K562 (cell line): ENCODE measurements around the gene SPDYE4. TPM values are rescaled to one million over a fixed set of nuclear protein-coding genes. Genes with fewer than 3 reads are reported as not detected.

Experiments used
- ATAC-seq: fragments of 200-7000 bp; cut with Tn5 transposase; 3 replicates; pipeline ENCODE4 v1.9.1; 2020; ENCODE audit warnings: moderate library complexity
- BruUV-seq: library from RNA; stranded (reverse); fragments of 400-500 nt; replicated peaks from 2 replicates; lab custom pipeline; 2021; lab: Mats Ljungman, UMichigan
- CTCF ChIA-PET: fragments of 300-600 bp; formaldehyde crosslinking; extraction: SDS; loops from one replicate; lab custom pipeline; 2021; ENCODE audit warnings: low intra/inter-chr PET ratio; lab: Yijun Ruan, JAX
- POLR2A ChIA-PET: fragments of 300-600, 350-650 bp; sonication (Branson Sonifier 250); formaldehyde crosslinking; extraction: SDS; loops from one replicate; lab custom pipeline; 2021; ENCODE audit warnings: antibody characterized with exemption, inconsistent platforms; lab: Yijun Ruan, JAX
- DNase-seq, 4 experiments: peaks; one replicate each; pipeline versions ENCODE4 v3.0.0 to v3.0.0-alpha.2; 2011 to 2018; ENCODE audit warnings: low spot score in 3 of 4, mixed read lengths in 3 of 4; ENCODE audit errors: extremely low read depth in 1 of 4
- FAIRE-seq: peaks from 2 replicates; lab custom pipeline; 2011; peaks lifted over from hg19 to GRCh38; lab: Jason Lieb, UNC
- H2AFZ ChIP-seq: 2 replicates; pipeline ENCODE4 v1.6.0; 2011; ENCODE audit warnings: low read depth, low read length, control low read depth, inconsistent platforms
- H3K27ac ChIP-seq: fragments of 200-600 bp; 3 replicates; pipeline ENCODE4 v1.8.0; 2011; ENCODE audit warnings: low read depth, mild to moderate bottlenecking, control low read depth, inconsistent platforms, low read length, moderate library complexity, mixed read lengths; ENCODE audit errors: extremely low read depth
- H3K27me3 ChIP-seq, 2 experiments: fragments of 300-600 bp in 1 of 2; 2 replicates in 1 of 2; 3 replicates in 1 of 2; pipeline versions ENCODE4 v1.6.0 to v1.8.0; 2011; ENCODE audit warnings: inconsistent platforms in 2 of 2, low read length in 2 of 2, mild to moderate bottlenecking in 1 of 2, mixed read lengths in 1 of 2, moderate library complexity in 1 of 2; ENCODE audit not compliant: control insufficient read depth in 2 of 2, insufficient read depth in 2 of 2
- H3K36me3 ChIP-seq: fragments of 300-600 bp; 3 replicates; pipeline ENCODE4 v1.8.0; 2011; ENCODE audit warnings: mild to moderate bottlenecking, low read length, inconsistent platforms; ENCODE audit not compliant: control insufficient read depth, insufficient read depth
- H3K4me1 ChIP-seq, 2 experiments: fragments of 200-600 bp in 1 of 2; replicated peaks in 1 of 2; 2 replicates in 1 of 2; 3 replicates in 1 of 2; pipeline versions ENCODE4 v1.5.1 to v1.8.0; 2011; ENCODE audit warnings: inconsistent platforms in 2 of 2, low read length in 2 of 2, mild to moderate bottlenecking in 1 of 2, mixed read lengths in 1 of 2, moderate library complexity in 1 of 2; ENCODE audit not compliant: control insufficient read depth in 2 of 2, insufficient read depth in 2 of 2
- H3K4me2 ChIP-seq: 2 replicates; pipeline ENCODE4 v1.6.1; 2011; ENCODE audit warnings: low read length, control low read depth, inconsistent platforms, mixed read lengths; ENCODE audit not compliant: insufficient read depth
- H3K4me3 ChIP-seq: fragments of 200-600 bp; sonication (generic), shearing (Covaris generic); 2 replicates; pipeline ENCODE4 v1.5.1; 2016; ENCODE audit warnings: control low read depth, inconsistent platforms
- H3K79me2 ChIP-seq: fragments of 200-600 bp; 3 replicates; pipeline ENCODE4 v1.8.0; 2011; ENCODE audit warnings: low read length, inconsistent platforms; ENCODE audit not compliant: control insufficient read depth, insufficient read depth
- H3K9ac ChIP-seq, 2 experiments: 2 replicates each; pipeline versions ENCODE4 v1.6.0 to v1.6.1; 2011; ENCODE audit warnings: low read depth in 2 of 2, low read length in 2 of 2, control low read depth in 1 of 2, inconsistent platforms in 1 of 2, mild to moderate bottlenecking in 1 of 2, mixed read lengths in 1 of 2; ENCODE audit not compliant: insufficient read depth in 1 of 2
- H3K9me1 ChIP-seq: one replicate; pipeline ENCODE4 v1.6.0; 2011; ENCODE audit warnings: inconsistent platforms, mild to moderate bottlenecking, low read length, moderate library complexity; ENCODE audit not compliant: control insufficient read depth, insufficient read depth
- H3K9me3 ChIP-seq: replicated peaks from 2 replicates; pipeline ENCODE4 v1.5.1; 2011; ENCODE audit warnings: low read depth, low read length, inconsistent platforms; ENCODE audit not compliant: control insufficient read depth, insufficient read depth
- H4K20me1 ChIP-seq: replicated peaks from 2 replicates; pipeline ENCODE4 v1.6.1; 2011; ENCODE audit warnings: low read length, inconsistent platforms, mixed read lengths; ENCODE audit not compliant: control insufficient read depth, insufficient read depth
- CCAR2 ChIP-seq: fragments of 200-400 bp; formaldehyde crosslinking; IDR thresholded peaks from 2 replicates; pipeline ENCODE4 v1.6.1; 2017; ENCODE audit warnings: mild to moderate bottlenecking, low read depth, low read length
- DPF2 ChIP-seq: fragments of 450-650 bp; IDR thresholded peaks from 2 replicates; pipeline ENCODE4 v1.6.1; 2016
- NONO ChIP-seq, 2 experiments: fragments of 200-400 bp in 1 of 2; fragments of 450-650 bp in 1 of 2; formaldehyde crosslinking in 1 of 2; IDR thresholded peaks; 2 replicates each; pipeline ENCODE4 v1.6.1; 2017; ENCODE audit warnings: low read depth in 2 of 2, mild to moderate bottlenecking in 2 of 2, moderate library complexity in 2 of 2, low read length in 1 of 2
- RB1 ChIP-seq: fragments of 450-650 bp; IDR thresholded peaks from 2 replicates; pipeline ENCODE4 v1.6.1; 2017; ENCODE audit warnings: low read depth, mild to moderate bottlenecking
- RBM34 ChIP-seq: fragments of 200-400 bp; formaldehyde crosslinking; IDR thresholded peaks from 2 replicates; pipeline ENCODE4 v1.6.1; 2018; ENCODE audit warnings: low read length, borderline replicate concordance; ENCODE audit not compliant: insufficient read depth
- SPI1 ChIP-seq: IDR thresholded peaks from 2 replicates; pipeline ENCODE4 v1.6.1; 2011; ENCODE audit warnings: low read depth, low read length, control low read depth, borderline replicate concordance
- SRSF3 ChIP-seq: fragments of 200-400 bp; formaldehyde crosslinking; IDR thresholded peaks from 2 replicates; pipeline ENCODE4 v1.6.1; 2016; ENCODE audit warnings: mild to moderate bottlenecking, low read length, moderate library complexity; ENCODE audit not compliant: insufficient read depth
- TRIM28 ChIP-seq: fragments of 450-650 bp; IDR thresholded peaks from 2 replicates; pipeline ENCODE4 v1.6.1; 2017
- ZFP36 ChIP-seq: fragments of 150-350 bp; IDR thresholded peaks from 2 replicates; pipeline ENCODE4 v1.6.1; 2018; ENCODE audit warnings: low read length, low read depth; ENCODE audit not compliant: partially characterized antibody
- ZNF165 ChIP-seq: fragments of 250-450 bp; sonication (Bioruptor Pico); IDR thresholded peaks from 2 replicates; pipeline ENCODE4 v1.4.0; 2020; ENCODE audit warnings: borderline replicate concordance
- WGBS: fragments of 100-300 bp; shearing (Covaris generic); methylation state at CpG from one replicate; pipeline ENCODE4 v1.1.6; 2016; ENCODE audit warnings: low coverage, mixed read lengths; ENCODE audit not compliant: insufficient coverage; ENCODE audit errors: missing lambda C conversion rate; 5-methylcytosine and 5-hydroxymethylcytosine counted together
- in situ Hi-C: fragments of 300-500 bp; cut with MboI; formaldehyde crosslinking; loops from 4 replicates; pipeline ENCODE4 v1.15.0; 2018; ENCODE audit warnings: inconsistent platforms, mixed read lengths
- intact Hi-C: fragments of 100-400 bp; cut with micrococcal nuclease; formaldehyde crosslinking; loops from 2 replicates; pipeline ENCODE4 v1.14.2; 2022
- polyA plus RNA-seq, 8 experiments: library from polyadenylated mRNA; depleted of rRNA in 4 of 8; stranded (reverse) in 5 of 8; unstranded in 3 of 8; fragments of >200 nt; fragmentation: Nextera tagmentation in 2 of 8; fragmentation: Illumina TruSeq in 1 of 8; extraction: Ambion mirVana in 2 of 8; extraction: Trizol in 1 of 8; gene quantifications; 2 replicates each; pipeline versions ENCODE4 v1.2.1 to v1.2.3, GENCODE V29; 2011 to 2014; ENCODE audit warnings: inconsistent platforms in 1 of 8, missing spikeins in 1 of 8
- total RNA-seq, 7 experiments: library from RNA; depleted of rRNA in 6 of 7; stranded (reverse); fragments of >200 nt in 6 of 7; fragmentation: Illumina TruSeq in 2 of 7; extraction: Trizol in 2 of 7; gene quantifications; 2 replicates each; pipeline versions ENCODE4 v1.2.1 to v1.2.3, GENCODE V29; 2011 to 2021; ENCODE audit warnings: low replicate concordance in 1 of 7
- TF ChIP-seq, protein P1 (sequence below): fragments of 450-650 bp; conservative IDR thresholded peaks from 2 replicates; pipeline ENCODE4 v1.6.1; 2016; ENCODE audit warnings: missing genetic modification characterization, low read depth, mild to moderate bottlenecking, missing compliant biosample characterization, moderate library complexity
- TF ChIP-seq, protein P2 (sequence below): IDR thresholded peaks from 2 replicates; pipeline ENCODE4 v1.6.1; 2014; ENCODE audit warnings: antibody characterized with exemption

Gene SPDYE4
- total and polyA plus RNA-seq, 9 of the 15 experiments (the other 6 are each of a cell fraction or from before 2014, with no cell fraction given) = not detected

DNA sequence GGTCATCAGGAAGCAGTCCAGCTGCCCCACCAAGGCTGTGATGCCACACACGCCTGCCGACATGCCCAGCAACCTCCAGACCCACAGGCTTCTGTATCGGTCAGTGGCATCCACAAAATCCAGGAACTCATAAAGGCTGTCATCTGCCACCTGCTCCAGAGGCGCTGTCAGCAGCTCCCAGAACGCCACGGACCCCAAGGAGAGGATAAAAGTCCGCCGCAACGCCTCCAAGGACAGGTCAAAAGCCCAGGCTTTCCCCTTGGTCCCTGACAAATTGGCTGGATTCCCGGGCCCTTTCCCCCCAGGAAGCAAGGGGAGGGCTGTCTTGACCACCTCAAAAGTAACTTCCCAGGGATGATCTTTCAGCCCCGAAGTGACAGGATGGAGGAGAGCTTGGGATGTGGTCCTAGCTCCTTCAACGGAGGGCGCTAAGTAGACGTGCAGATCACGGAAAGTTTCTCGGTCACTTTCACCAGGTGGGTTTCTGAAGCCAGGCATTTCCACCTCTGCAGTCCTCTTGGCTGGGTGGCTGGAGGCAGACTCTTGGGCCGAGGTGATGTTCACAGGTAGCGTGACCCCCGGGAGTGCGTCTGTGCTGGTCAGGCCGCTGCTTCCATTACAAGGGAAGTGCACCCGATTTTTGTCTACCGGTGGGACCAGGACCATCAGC, 40.0 kb upstream of the SPDYE4 start (continued):
- TF ChIP-seq, protein P1, sequence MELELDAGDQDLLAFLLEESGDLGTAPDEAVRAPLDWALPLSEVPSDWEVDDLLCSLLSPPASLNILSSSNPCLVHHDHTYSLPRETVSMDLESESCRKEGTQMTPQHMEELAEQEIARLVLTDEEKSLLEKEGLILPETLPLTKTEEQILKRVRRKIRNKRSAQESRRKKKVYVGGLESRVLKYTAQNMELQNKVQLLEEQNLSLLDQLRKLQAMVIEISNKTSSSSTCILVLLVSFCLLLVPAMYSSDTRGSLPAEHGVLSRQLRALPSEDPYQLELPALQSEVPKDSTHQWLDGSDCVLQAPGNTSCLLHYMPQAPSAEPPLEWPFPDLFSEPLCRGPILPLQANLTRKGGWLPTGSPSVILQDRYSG (tag) = no peak
- no peak for TF ChIP-seq SPI1
- TF ChIP-seq NONO (IDR thresholded peaks at IDR 0.05; ENCODE audit: low read depth in 2 of 2, low read length in 1 of 2) = no peak
- TF ChIP-seq ZNF165 (CRISPR knock-in tag) = no peak

DNA sequence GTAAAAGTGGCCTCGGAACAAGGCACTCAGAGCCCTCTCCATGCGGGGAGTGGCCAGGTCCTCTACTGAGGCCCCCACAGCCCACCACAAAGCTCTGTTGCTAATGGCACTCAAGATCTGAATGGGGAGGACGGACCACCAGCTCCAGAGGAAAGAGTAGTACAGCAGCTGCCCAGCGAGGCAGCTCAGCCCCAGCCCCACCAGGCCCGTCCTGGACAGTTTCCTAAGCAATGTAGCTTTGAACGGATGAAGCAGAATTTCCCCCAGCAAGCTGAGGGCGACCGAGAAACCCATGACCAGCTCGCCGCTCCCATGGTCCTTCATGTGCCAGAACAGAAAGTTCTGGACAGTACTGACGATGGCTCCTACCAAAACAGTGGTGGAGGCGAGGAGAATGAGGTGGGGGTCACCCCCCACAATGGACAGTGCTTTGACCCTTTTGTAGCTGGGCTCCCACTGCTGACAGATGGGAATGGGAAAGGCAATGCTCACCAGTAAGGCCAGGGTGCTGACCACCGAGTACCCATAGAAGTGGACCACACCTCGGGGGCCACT, 39.4 kb upstream of the SPDYE4 start:
- intact Hi-C loops (no loop called here), in situ Hi-C loops (loop anchor here (5.0 to 25.0 kb wide), 2 partner anchors 95 to 735 kb away; no protein-coding TSS in a partner anchor)
- no peak overlapping the region for H3K4me3 ChIP-seq
- H2AFZ ChIP-seq = no peak overlapping the region
- no peaks in the 10 kb centered on the region for H3K9me1 ChIP-seq
- no peak overlapping the region for H3K9ac ChIP-seq
- no peaks in the 10 kb centered on the region for H3K9me3 ChIP-seq
- 1% methylated on average over 13 of the region's 14 CpGs for WGBS
- peaks cover 0 to 34% of the 10 kb centered on the region in 2 experiments; a peak in 4 of 5 replicates for H3K27me3 ChIP-seq
- H4K20me1 ChIP-seq = no peaks in the 10 kb centered on the region; the same call in 1 of the 2 replicates
- ATAC-seq = no peak
- H3K4me2 ChIP-seq = no peak overlapping the region
- H3K79me2 ChIP-seq = no peaks in the 10 kb centered on the region
- POLR2A ChIA-PET = no interaction called here
- CTCF ChIA-PET = no interaction called here
- FAIRE-seq = no peak
- no peak for DNase-seq
- peaks cover 0 to 8% of the 10 kb centered on the region in 2 experiments; a peak in 2 of 5 replicates for H3K4me1 ChIP-seq
- H3K27ac ChIP-seq = no peak overlapping the region
- no peaks in the 10 kb centered on the region for H3K36me3 ChIP-seq
- BruUV-seq = no TSS peak
- TF ChIP-seq, protein P2, sequence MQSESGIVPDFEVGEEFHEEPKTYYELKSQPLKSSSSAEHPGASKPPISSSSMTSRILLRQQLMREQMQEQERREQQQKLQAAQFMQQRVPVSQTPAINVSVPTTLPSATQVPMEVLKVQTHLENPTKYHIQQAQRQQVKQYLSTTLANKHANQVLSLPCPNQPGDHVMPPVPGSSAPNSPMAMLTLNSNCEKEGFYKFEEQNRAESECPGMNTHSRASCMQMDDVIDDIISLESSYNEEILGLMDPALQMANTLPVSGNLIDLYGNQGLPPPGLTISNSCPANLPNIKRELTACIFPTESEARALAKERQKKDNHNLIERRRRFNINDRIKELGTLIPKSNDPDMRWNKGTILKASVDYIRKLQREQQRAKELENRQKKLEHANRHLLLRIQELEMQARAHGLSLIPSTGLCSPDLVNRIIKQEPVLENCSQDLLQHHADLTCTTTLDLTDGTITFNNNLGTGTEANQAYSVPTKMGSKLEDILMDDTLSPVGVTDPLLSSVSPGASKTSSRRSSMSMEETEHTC = no peak
- TF ChIP-seq RBM34 = no peak
- TF ChIP-seq ZFP36 = no peak
- no peak for TF ChIP-seq DPF2
- no peak for TF ChIP-seq RB1
- no peak for TF ChIP-seq CCAR2
- TF ChIP-seq SRSF3 = no peak
- TF ChIP-seq TRIM28 = no peak
